ENCODE results near the gene SF3B3. TPM values are rescaled to one million over a fixed set of nuclear protein-coding genes. Genes with fewer than 3 reads are reported as not detected.

Gene SF3B3
- total and polyA plus RNA-seq, 10 of the 15 experiments (the other 5 are each of a cell fraction or from before 2014, with no cell fraction given) = 134 to 453 (median 215) TPM

DNA sequence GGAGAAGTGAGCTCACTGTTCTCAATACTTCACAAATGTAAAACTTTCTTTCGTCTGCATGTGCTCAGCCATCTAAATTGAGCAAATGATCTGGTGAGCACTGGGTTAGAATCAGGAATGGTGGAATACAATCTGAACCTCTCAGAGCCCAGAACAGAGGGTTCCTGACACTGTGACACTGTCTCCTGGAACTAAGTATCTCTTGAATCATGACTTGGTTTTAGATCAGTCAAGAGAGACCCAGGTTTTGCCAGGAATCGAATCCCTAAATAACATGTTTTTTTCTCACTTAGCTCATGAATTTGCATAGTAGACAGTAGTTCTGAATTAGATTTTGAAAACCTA is 49.3 kb downstream of the SF3B3 start:
- ChIA-PET CTCF (no interaction called here), RAD21 (ENCODE audit: unreplicated experiment) (no interaction called here), POLR2A (no interaction called here), SMC1A (ENCODE audit: uncharacterized antibody, unreplicated experiment) (no interaction called here)
- Histone ChIP-seq H3K9me3 (replicated peaks; ENCODE audit: control insufficient read depth, insufficient read depth, low read length) (no peaks in the 10 kb centered on the region), H3K27me3 (replicated peaks in 1 of 2; ENCODE audit: control insufficient read depth in 2 of 2, insufficient read depth in 2 of 2, low read length in 1 of 2) (no peaks in the 10 kb centered on the region), H3K27ac (ENCODE audit: control insufficient read depth, insufficient read depth) (no peak overlapping the region), H3K4me1 (ENCODE audit: control insufficient read depth, insufficient read depth, low read length) (peaks cover 13% of the 10 kb centered on the region), H3K4me2 (ENCODE audit: control insufficient read depth, insufficient read depth) (no peak overlapping the region), H3K9ac (ENCODE audit: control insufficient read depth, insufficient read depth, low read length) (no peak overlapping the region), H4K20me1 (ENCODE audit: control insufficient read depth, insufficient read depth) (no peaks in the 10 kb centered on the region; the same call in 1 of the 2 replicates), H2AFZ (ENCODE audit: control insufficient read depth, low read depth, low read length) (no peak overlapping the region), H3K36me3 (ENCODE audit: control insufficient read depth in 2 of 2, insufficient read depth in 2 of 2, low read length in 1 of 2) (peaks cover 42 to 54% of the 10 kb centered on the region in 2 experiments), H3K4me3 (no peak overlapping the region), H3K79me2 (ENCODE audit: control insufficient read depth, insufficient read depth, low read length) (no peaks in the 10 kb centered on the region)
- no TSS peak for BruUV-seq (replicated peaks)
- 51% methylated on average over 2 of the region's 2 CpGs for WGBS (ENCODE audit: insufficient coverage, insufficient replicate concordance, low lambda C conversion rate, missing lambda C conversion rate)
- FAIRE-seq (no peak), ATAC-seq (no peak), DNase-seq (ENCODE audit: low read depth, low spot score) (no peak)
- in situ Hi-C loops (cut with MboI) = no loop called here
- intact Hi-C loops (cut with micrococcal nuclease; ENCODE audit: unreplicated experiment) = no loop called here
- TF ChIP-seq, protein P1, sequence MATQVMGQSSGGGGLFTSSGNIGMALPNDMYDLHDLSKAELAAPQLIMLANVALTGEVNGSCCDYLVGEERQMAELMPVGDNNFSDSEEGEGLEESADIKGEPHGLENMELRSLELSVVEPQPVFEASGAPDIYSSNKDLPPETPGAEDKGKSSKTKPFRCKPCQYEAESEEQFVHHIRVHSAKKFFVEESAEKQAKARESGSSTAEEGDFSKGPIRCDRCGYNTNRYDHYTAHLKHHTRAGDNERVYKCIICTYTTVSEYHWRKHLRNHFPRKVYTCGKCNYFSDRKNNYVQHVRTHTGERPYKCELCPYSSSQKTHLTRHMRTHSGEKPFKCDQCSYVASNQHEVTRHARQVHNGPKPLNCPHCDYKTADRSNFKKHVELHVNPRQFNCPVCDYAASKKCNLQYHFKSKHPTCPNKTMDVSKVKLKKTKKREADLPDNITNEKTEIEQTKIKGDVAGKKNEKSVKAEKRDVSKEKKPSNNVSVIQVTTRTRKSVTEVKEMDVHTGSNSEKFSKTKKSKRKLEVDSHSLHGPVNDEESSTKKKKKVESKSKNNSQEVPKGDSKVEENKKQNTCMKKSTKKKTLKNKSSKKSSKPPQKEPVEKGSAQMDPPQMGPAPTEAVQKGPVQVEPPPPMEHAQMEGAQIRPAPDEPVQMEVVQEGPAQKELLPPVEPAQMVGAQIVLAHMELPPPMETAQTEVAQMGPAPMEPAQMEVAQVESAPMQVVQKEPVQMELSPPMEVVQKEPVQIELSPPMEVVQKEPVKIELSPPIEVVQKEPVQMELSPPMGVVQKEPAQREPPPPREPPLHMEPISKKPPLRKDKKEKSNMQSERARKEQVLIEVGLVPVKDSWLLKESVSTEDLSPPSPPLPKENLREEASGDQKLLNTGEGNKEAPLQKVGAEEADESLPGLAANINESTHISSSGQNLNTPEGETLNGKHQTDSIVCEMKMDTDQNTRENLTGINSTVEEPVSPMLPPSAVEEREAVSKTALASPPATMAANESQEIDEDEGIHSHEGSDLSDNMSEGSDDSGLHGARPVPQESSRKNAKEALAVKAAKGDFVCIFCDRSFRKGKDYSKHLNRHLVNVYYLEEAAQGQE (IDR thresholded peaks at IDR 0.05; ENCODE audit: low read depth, low read length) = no peak
- TF ChIP-seq DPF2 (IDR thresholded peaks at IDR 0.05) (no peak), TARDBP (IDR thresholded peaks at IDR 0.05; ENCODE audit: borderline replicate concordance) (no peak), POLR2AphosphoS5 (IDR thresholded peaks at IDR 0.05; ENCODE audit: low read length) (no peak), CBFB (IDR thresholded peaks at IDR 0.05; ENCODE audit: low read depth) (no peak), FOS (IDR thresholded peaks at IDR 0.05; ENCODE audit: borderline replicate concordance, extremely low read depth, insufficient read length) (no peak), BRCA1 (IDR thresholded peaks at IDR 0.05; ENCODE audit: low read depth, low read length) (no peak), EGR1 (IDR thresholded peaks at IDR 0.05; ENCODE audit: borderline replicate concordance in 1 of 2, low read depth in 2 of 2, low read length in 2 of 2) (no peak), POLR2AphosphoS2 (IDR thresholded peaks at IDR 0.05; ENCODE audit: low read depth, low read length) (no peak), CBX5 (IDR thresholded peaks at IDR 0.05; ENCODE audit: low read depth) (no peak), NFIC (IDR thresholded peaks at IDR 0.05; ENCODE audit: low read depth, low read length) (no peak), BHLHE40 (IDR thresholded peaks at IDR 0.05; ENCODE audit: borderline replicate concordance in 1 of 2, low read depth in 2 of 2, low read length in 1 of 2) (no peak), FOXK2 (IDR thresholded peaks at IDR 0.05) (no peak)
- TF ChIP-seq, protein P2, sequence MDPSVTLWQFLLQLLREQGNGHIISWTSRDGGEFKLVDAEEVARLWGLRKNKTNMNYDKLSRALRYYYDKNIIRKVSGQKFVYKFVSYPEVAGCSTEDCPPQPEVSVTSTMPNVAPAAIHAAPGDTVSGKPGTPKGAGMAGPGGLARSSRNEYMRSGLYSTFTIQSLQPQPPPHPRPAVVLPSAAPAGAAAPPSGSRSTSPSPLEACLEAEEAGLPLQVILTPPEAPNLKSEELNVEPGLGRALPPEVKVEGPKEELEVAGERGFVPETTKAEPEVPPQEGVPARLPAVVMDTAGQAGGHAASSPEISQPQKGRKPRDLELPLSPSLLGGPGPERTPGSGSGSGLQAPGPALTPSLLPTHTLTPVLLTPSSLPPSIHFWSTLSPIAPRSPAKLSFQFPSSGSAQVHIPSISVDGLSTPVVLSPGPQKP (IDR thresholded peaks at IDR 0.05; ENCODE audit: low read depth, low read length) = no peak
- TF ChIP-seq, protein P3, sequence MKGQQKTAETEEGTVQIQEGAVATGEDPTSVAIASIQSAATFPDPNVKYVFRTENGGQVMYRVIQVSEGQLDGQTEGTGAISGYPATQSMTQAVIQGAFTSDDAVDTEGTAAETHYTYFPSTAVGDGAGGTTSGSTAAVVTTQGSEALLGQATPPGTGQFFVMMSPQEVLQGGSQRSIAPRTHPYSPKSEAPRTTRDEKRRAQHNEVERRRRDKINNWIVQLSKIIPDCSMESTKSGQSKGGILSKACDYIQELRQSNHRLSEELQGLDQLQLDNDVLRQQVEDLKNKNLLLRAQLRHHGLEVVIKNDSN (IDR thresholded peaks at IDR 0.05; ENCODE audit: borderline replicate concordance, extremely low read length, insufficient read depth, low read depth, low read length) = no peak
- TF ChIP-seq, protein P4, sequence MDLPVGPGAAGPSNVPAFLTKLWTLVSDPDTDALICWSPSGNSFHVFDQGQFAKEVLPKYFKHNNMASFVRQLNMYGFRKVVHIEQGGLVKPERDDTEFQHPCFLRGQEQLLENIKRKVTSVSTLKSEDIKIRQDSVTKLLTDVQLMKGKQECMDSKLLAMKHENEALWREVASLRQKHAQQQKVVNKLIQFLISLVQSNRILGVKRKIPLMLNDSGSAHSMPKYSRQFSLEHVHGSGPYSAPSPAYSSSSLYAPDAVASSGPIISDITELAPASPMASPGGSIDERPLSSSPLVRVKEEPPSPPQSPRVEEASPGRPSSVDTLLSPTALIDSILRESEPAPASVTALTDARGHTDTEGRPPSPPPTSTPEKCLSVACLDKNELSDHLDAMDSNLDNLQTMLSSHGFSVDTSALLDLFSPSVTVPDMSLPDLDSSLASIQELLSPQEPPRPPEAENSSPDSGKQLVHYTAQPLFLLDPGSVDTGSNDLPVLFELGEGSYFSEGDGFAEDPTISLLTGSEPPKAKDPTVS (IDR thresholded peaks at IDR 0.05; ENCODE audit: low read depth, low read length) = no peak
- TF ChIP-seq, protein P5, sequence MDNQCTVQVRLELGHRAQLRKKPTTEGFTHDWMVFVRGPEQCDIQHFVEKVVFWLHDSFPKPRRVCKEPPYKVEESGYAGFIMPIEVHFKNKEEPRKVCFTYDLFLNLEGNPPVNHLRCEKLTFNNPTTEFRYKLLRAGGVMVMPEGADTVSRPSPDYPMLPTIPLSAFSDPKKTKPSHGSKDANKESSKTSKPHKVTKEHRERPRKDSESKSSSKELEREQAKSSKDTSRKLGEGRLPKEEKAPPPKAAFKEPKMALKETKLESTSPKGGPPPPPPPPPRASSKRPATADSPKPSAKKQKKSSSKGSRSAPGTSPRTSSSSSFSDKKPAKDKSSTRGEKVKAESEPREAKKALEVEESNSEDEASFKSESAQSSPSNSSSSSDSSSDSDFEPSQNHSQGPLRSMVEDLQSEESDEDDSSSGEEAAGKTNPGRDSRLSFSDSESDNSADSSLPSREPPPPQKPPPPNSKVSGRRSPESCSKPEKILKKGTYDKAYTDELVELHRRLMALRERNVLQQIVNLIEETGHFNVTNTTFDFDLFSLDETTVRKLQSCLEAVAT (IDR thresholded peaks at IDR 0.05) = no peak

Measured in GM12878 (cell line).